Rectal smooth muscle tissue (tissue), 1 donor: ENCODE data around the gene OR1D5.
"Not testable (repeated sequence)": the region's sequence is repeated elsewhere in the genome, so short reads cannot be mapped to it uniquely, and the experiment has no call there.

Source experiments
- H3K27ac ChIP-seq: one replicate; pipeline ENCODE4 v1.7.0; 2013; ENCODE audit warnings: low read depth, low read length, inconsistent platforms
- H3K27me3 ChIP-seq: one replicate; pipeline ENCODE4 v1.7.0; 2013; ENCODE audit warnings: low read length; ENCODE audit not compliant: control insufficient read depth, insufficient read depth
- H3K36me3 ChIP-seq: one replicate; pipeline ENCODE4 v1.7.0; 2013; ENCODE audit warnings: low read length; ENCODE audit not compliant: control insufficient read depth, insufficient read depth
- H3K4me1 ChIP-seq: one replicate; pipeline ENCODE4 v1.7.0; 2013; ENCODE audit warnings: low read length; ENCODE audit not compliant: control insufficient read depth, insufficient read depth
- H3K4me3 ChIP-seq: one replicate; pipeline ENCODE4 v1.7.0; 2013; ENCODE audit warnings: low read length
- H3K9ac ChIP-seq: one replicate; pipeline ENCODE4 v1.7.0; 2013; ENCODE audit warnings: low read length

Gene OR1D5

GRCh38 chr17:3038941-3039340 lies 24.5 kb downstream of the OR1D5 start:
- Histone ChIP-seq H3K4me1 (no peaks in the 10 kb centered on the region), H3K27me3 (no peaks in the 10 kb centered on the region), H3K4me3 (no peak overlapping the region), H3K27ac (no peak overlapping the region), H3K9ac (no peak overlapping the region), H3K36me3 (no peaks in the 10 kb centered on the region)

- Histone ChIP-seq H3K36me3 (no peaks in the 10 kb centered on the region), H3K4me1 (no peaks in the 10 kb centered on the region), H3K27me3 (no peaks in the 10 kb centered on the region), H3K9ac (no peak overlapping the region), H3K27ac (no peak overlapping the region), H3K4me3 (no peak overlapping the region)
Measured at GRCh38 chr17:3037259-3037658, 26.1 kb downstream of the OR1D5 start.

GRCh38 chr17:3036800-3037199 lies 26.6 kb downstream of the OR1D5 start:
- H3K27ac ChIP-seq = no peak overlapping the region
- H3K9ac ChIP-seq = no peak overlapping the region

GRCh38 chr17:3035968-3036280 lies 27.5 kb downstream of the OR1D5 start:
- Histone ChIP-seq H3K27ac (no peak overlapping the region), H3K9ac (no peak overlapping the region), H3K4me1 (no peaks in the 10 kb centered on the region), H3K27me3 (no peaks in the 10 kb centered on the region), H3K4me3 (no peak overlapping the region), H3K36me3 (peaks cover 1% of the 10 kb centered on the region)

More at GRCh38 chr17:3036800-3037199, 26.6 kb downstream of the OR1D5 start:
- no peaks in the 10 kb centered on the region for H3K36me3 ChIP-seq
- no peaks in the 10 kb centered on the region for H3K4me1 ChIP-seq
- H3K27me3 ChIP-seq = no peaks in the 10 kb centered on the region
- H3K4me3 ChIP-seq = no peak overlapping the region

- no peaks in the 10 kb centered on the region for H3K27me3 ChIP-seq
- no peaks in the 10 kb centered on the region for H3K4me1 ChIP-seq
- H3K9ac ChIP-seq = no peak overlapping the region
- no peak overlapping the region for H3K27ac ChIP-seq
- H3K36me3 ChIP-seq = peaks cover 4% of the 10 kb centered on the region
- no peak overlapping the region for H3K4me3 ChIP-seq
Measured at GRCh38 chr17:3035256-3035967, 28.0 kb downstream of the OR1D5 start.

- H3K27ac ChIP-seq = no peak overlapping the region
- no peaks in the 10 kb centered on the region for H3K27me3 ChIP-seq
- H3K4me3 ChIP-seq = no peak overlapping the region
- no peaks in the 10 kb centered on the region for H3K4me1 ChIP-seq
- H3K9ac ChIP-seq = no peak overlapping the region
- H3K36me3 ChIP-seq = peaks cover 4% of the 10 kb centered on the region
Measured at GRCh38 chr17:3034578-3034920, 28.9 kb downstream of the OR1D5 start.

- H3K4me3 ChIP-seq = no peak overlapping the region
- no peaks in the 10 kb centered on the region for H3K27me3 ChIP-seq
- H3K9ac ChIP-seq = no peak overlapping the region
- H3K36me3 ChIP-seq = peaks cover 6% of the 10 kb centered on the region
- H3K27ac ChIP-seq = no peak overlapping the region
- H3K4me1 ChIP-seq = no peaks in the 10 kb centered on the region
Measured at GRCh38 chr17:3033741-3034577, 29.4 kb downstream of the OR1D5 start.

GRCh38 chr17:3033248-3033640 lies 30.2 kb downstream of the OR1D5 start:
- Histone ChIP-seq H3K36me3 (peaks cover 6% of the 10 kb centered on the region), H3K4me1 (no peaks in the 10 kb centered on the region), H3K9ac (no peak overlapping the region), H3K27me3 (no peaks in the 10 kb centered on the region), H3K4me3 (no peak overlapping the region), H3K27ac (no peak overlapping the region)

GRCh38 chr17:3032258-3033247 lies 30.9 kb downstream of the OR1D5 start:
- Histone ChIP-seq H3K4me1 (no peaks in the 10 kb centered on the region), H3K27ac (no peak overlapping the region), H3K27me3 (no peaks in the 10 kb centered on the region)

GRCh38 chr17:3030852-3031470 lies 32.4 kb downstream of the OR1D5 start:
- not testable (repeated sequence) for H3K27me3 ChIP-seq, H3K4me3 ChIP-seq, H3K4me1 ChIP-seq, H3K36me3 ChIP-seq, H3K9ac ChIP-seq, H3K27ac ChIP-seq

More at GRCh38 chr17:3032258-3033247, 30.9 kb downstream of the OR1D5 start:
- H3K4me3 ChIP-seq = no peak overlapping the region
- H3K9ac ChIP-seq = no peak overlapping the region
- H3K36me3 ChIP-seq = peaks cover 6% of the 10 kb centered on the region

GRCh38 chr17:3030096-3030495 lies 33.3 kb downstream of the OR1D5 start:
- H3K27ac ChIP-seq = no peak overlapping the region
- peaks cover 8% of the 10 kb centered on the region for H3K36me3 ChIP-seq
- no peaks in the 10 kb centered on the region for H3K27me3 ChIP-seq

More at GRCh38 chr17:3030096-3030495, 33.3 kb downstream of the OR1D5 start:
- Histone ChIP-seq H3K4me3 (no peak overlapping the region), H3K9ac (no peak overlapping the region), H3K4me1 (no peaks in the 10 kb centered on the region)
